Transverse colon (tissue), 4 donors: Measurements from ENCODE around the gene SCAPER.

Source experiments
- CTCF ChIP-seq, 5 experiments: fragments of 200-600 bp in 3 of 5; fragments of 450-650 bp in 2 of 5; sonication (generic) in 3 of 5; IDR thresholded peaks; 1 replicate in 2 of 5; 2 replicates in 3 of 5; pipeline ENCODE4 v1.5.1; 2016 to 2017; ENCODE audit warnings: antibody characterized with exemption in 5 of 5, inconsistent platforms in 3 of 5, mild to moderate bottlenecking in 2 of 5, moderate library complexity in 1 of 5
- EP300 ChIP-seq: sonication (generic); formaldehyde crosslinking; IDR thresholded peaks from one replicate; pipeline ENCODE4 v1.6.1; 2017; ENCODE audit warnings: antibody characterized with exemption, low read depth
- POLR2A ChIP-seq: fragments of 450-650 bp; IDR thresholded peaks from one replicate; pipeline ENCODE4 v1.6.1; 2016; ENCODE audit warnings: antibody characterized with exemption, mild to moderate bottlenecking, moderate library complexity
- POLR2AphosphoS5 ChIP-seq, 3 donors: sonication (generic); formaldehyde crosslinking; IDR thresholded peaks; one replicate each; pipeline ENCODE4 v1.6.1; 2016; ENCODE audit warnings: antibody characterized with exemption in 3 of 3

- TF ChIP-seq POLR2A, result no peak
- TF ChIP-seq CTCF (IDR thresholded peaks at IDR 0.05), result no peak
- no peak for TF ChIP-seq POLR2AphosphoS5 (IDR thresholded peaks at IDR 0.05)
- no peak for TF ChIP-seq EP300
Observed at GRCh38 chr15:76648732-76649444, 256.3 kb downstream of the SCAPER start.
